HepG2 (cell line): ENCODE results near the gene AGAP3. TPM values are rescaled to one million over a fixed set of nuclear protein-coding genes. Genes with fewer than 3 reads are reported as not detected.

Source experiments
- ATAC-seq: fragments of 200-7000 bp; cut with Tn5 transposase; 3 replicates; pipeline ENCODE4 v1.9.1; 2020; ENCODE audit warnings: mild to moderate bottlenecking, moderate library complexity
- BruUV-seq: library from RNA; stranded (reverse); fragments of 400-500 nt; replicated peaks from 2 replicates; lab custom pipeline; 2021; lab: Mats Ljungman, UMichigan
- CTCF ChIA-PET: fragments of 300-600 bp; formaldehyde crosslinking; extraction: SDS; loops from one replicate; lab custom pipeline; 2021; ENCODE audit warnings: low total read pairs, inconsistent platforms, low intra/inter-chr PET ratio; lab: Yijun Ruan, JAX
- POLR2A ChIA-PET: fragments of 350-600 bp; sonication (Branson Sonifier 250); formaldehyde crosslinking; loops from one replicate; lab custom pipeline; 2020; ENCODE audit warnings: antibody characterized with exemption, inconsistent platforms; lab: Yijun Ruan, JAX
- DNase-seq: peaks from one replicate; pipeline ENCODE4 v3.0.0-alpha.2; 2015; ENCODE audit warnings: low spot score
- FAIRE-seq: peaks from 3 replicates; lab custom pipeline; 2011; peaks lifted over from hg19 to GRCh38; lab: Jason Lieb, UNC
- H2AFZ ChIP-seq: one replicate; pipeline ENCODE4 v1.6.1; 2011; ENCODE audit warnings: low read length, inconsistent platforms
- H3K27ac ChIP-seq: fragments of 300-600 bp; 3 replicates; pipeline ENCODE4 v1.8.0; 2011; ENCODE audit warnings: mixed run types, mild to moderate bottlenecking, mixed read lengths, low read length, inconsistent platforms; ENCODE audit not compliant: insufficient read depth; ENCODE audit errors: extremely low read length
- H3K27me3 ChIP-seq, 2 experiments: fragments of 200-600 bp in 1 of 2; 2 replicates in 1 of 2; 3 replicates in 1 of 2; pipeline versions ENCODE4 v1.6.0 to v1.8.0; 2011; ENCODE audit warnings: low read length in 2 of 2, mild to moderate bottlenecking in 2 of 2, moderate library complexity in 2 of 2, inconsistent platforms in 1 of 2; ENCODE audit not compliant: insufficient read depth in 2 of 2, control insufficient read depth in 1 of 2
- H3K36me3 ChIP-seq, 2 experiments: fragments of 200-600 bp in 1 of 2; replicated peaks in 1 of 2; 2 replicates in 1 of 2; 3 replicates in 1 of 2; pipeline versions ENCODE4 v1.5.1 to v1.8.0; 2011; ENCODE audit warnings: low read length in 2 of 2, inconsistent platforms in 1 of 2; ENCODE audit not compliant: insufficient read depth in 2 of 2, control insufficient read depth in 1 of 2
- H3K4me1 ChIP-seq: 2 replicates; pipeline ENCODE4 v1.5.1; 2012; ENCODE audit warnings: low read length, inconsistent platforms; ENCODE audit not compliant: insufficient read depth
- H3K4me2 ChIP-seq: 2 replicates; pipeline ENCODE4 v1.6.0; 2011; ENCODE audit warnings: low read depth, low read length, inconsistent platforms
- H3K4me3 ChIP-seq, 3 experiments: fragments of 200-600 bp in 1 of 3; sonication (generic), shearing (Covaris generic) in 1 of 3; replicated peaks in 1 of 3; 2 replicates each; pipeline ENCODE4 v1.5.1; 2011 to 2016; ENCODE audit warnings: low read length in 3 of 3, inconsistent platforms in 2 of 3, low read depth in 2 of 3, mild to moderate bottlenecking in 2 of 3, control low read depth in 1 of 3, mixed read lengths in 1 of 3; ENCODE audit not compliant: insufficient read depth in 1 of 3
- H3K79me2 ChIP-seq: one replicate; pipeline ENCODE4 v1.6.1; 2011; ENCODE audit warnings: low read length, inconsistent platforms; ENCODE audit not compliant: insufficient read depth
- H3K9ac ChIP-seq: 2 replicates; pipeline ENCODE4 v1.6.0; 2011; ENCODE audit warnings: mild to moderate bottlenecking, low read depth, low read length, inconsistent platforms; ENCODE audit not compliant: insufficient read depth
- H3K9me3 ChIP-seq: 2 replicates; pipeline ENCODE4 v1.5.1; 2012; ENCODE audit warnings: mild to moderate bottlenecking, low read length
- H4K20me1 ChIP-seq: 2 replicates; pipeline ENCODE4 v1.6.0; 2011; ENCODE audit warnings: inconsistent platforms, mild to moderate bottlenecking, low read length, moderate library complexity; ENCODE audit not compliant: insufficient read depth
- CHD2 ChIP-seq: IDR thresholded peaks from 2 replicates; pipeline ENCODE4 v1.6.1; 2011; ENCODE audit warnings: low read depth, low read length, improper control_type of control experiment
- GATA4 ChIP-seq: sonication (generic); IDR thresholded peaks from 2 replicates; pipeline ENCODE4 v1.6.1; 2016; ENCODE audit warnings: antibody characterized with exemption, low read depth, borderline replicate concordance
- HDAC1 ChIP-seq: sonication (generic); formaldehyde crosslinking; IDR thresholded peaks from 2 replicates; pipeline ENCODE4 v1.5.1; 2020; ENCODE audit warnings: mild to moderate bottlenecking, missing genetic modification reagents
- KAT8 ChIP-seq: IDR thresholded peaks from 2 replicates; pipeline ENCODE4 v1.6.1; 2016; ENCODE audit warnings: missing genetic modification reagents, missing compliant biosample characterization
- KMT2A ChIP-seq: sonication (generic); formaldehyde crosslinking; IDR thresholded peaks from 2 replicates; pipeline ENCODE4 v1.4.0; 2020; ENCODE audit warnings: missing genetic modification reagents
- MIXL1 ChIP-seq: IDR thresholded peaks from 2 replicates; pipeline ENCODE4 v1.6.1; 2016
- NCOR1 ChIP-seq: fragments of 200-600 bp; sonication (generic); IDR thresholded peaks from 2 replicates; pipeline ENCODE4 v1.7.0; 2017; ENCODE audit warnings: antibody characterized with exemption, low read length, borderline replicate concordance
- RARA ChIP-seq: IDR thresholded peaks from 2 replicates; pipeline ENCODE4 v1.6.1; 2016; ENCODE audit warnings: missing genetic modification reagents, missing compliant biosample characterization
- SUZ12 ChIP-seq: fragments of 150-350 bp; IDR thresholded peaks from 2 replicates; pipeline ENCODE4 v1.6.1; 2014; ENCODE audit warnings: low read depth, low read length
- ZBTB7A ChIP-seq: sonication (generic); formaldehyde crosslinking; IDR thresholded peaks from 2 replicates; pipeline ENCODE4 v1.8.0; 2022; ENCODE audit warnings: mild to moderate bottlenecking, missing genetic modification reagents
- ZMYM4 ChIP-seq: sonication (generic); formaldehyde crosslinking; IDR thresholded peaks from 2 replicates; pipeline ENCODE4 v1.8.1; 2023; ENCODE audit warnings: mild to moderate bottlenecking, missing genetic modification reagents
- ZNF326 ChIP-seq: sonication (generic); formaldehyde crosslinking; IDR thresholded peaks from 2 replicates; pipeline ENCODE4 v1.4.0; 2020; ENCODE audit warnings: missing genetic modification reagents, borderline replicate concordance
- ZNF337 ChIP-seq: sonication (generic); formaldehyde crosslinking; IDR thresholded peaks from 2 replicates; pipeline ENCODE4 v1.5.1; 2020; ENCODE audit warnings: missing genetic modification reagents, low read depth, mild to moderate bottlenecking, borderline replicate concordance
- ZNF589 ChIP-seq: sonication (generic); formaldehyde crosslinking; conservative IDR thresholded peaks from 2 replicates; pipeline ENCODE4 v1.8.0; 2022; ENCODE audit warnings: mild to moderate bottlenecking, moderate library complexity, missing genetic modification reagents
- ZNF709 ChIP-seq: sonication (generic); formaldehyde crosslinking; IDR thresholded peaks from 2 replicates; pipeline ENCODE4 v1.5.0; 2020; ENCODE audit warnings: mild to moderate bottlenecking, missing genetic modification reagents
- ZSCAN20 ChIP-seq: sonication (generic); formaldehyde crosslinking; IDR thresholded peaks from 2 replicates; pipeline ENCODE4 v1.4.0; 2020; ENCODE audit warnings: missing genetic modification reagents, mild to moderate bottlenecking, borderline replicate concordance
- WGBS: methylation state at CpG from one replicate; pipeline ENCODE4 v1.1.6; 2017; ENCODE audit warnings: low lambda C conversion rate; 5-methylcytosine and 5-hydroxymethylcytosine counted together
- in situ Hi-C: cut with HindIII; loops from 2 replicates; pipeline ENCODE4 v1.10.0; 2017; ENCODE audit warnings: low pct_unique_long_range_greater_than_20kb; ENCODE audit not compliant: extremely low pct_ligation_motif_present
- intact Hi-C: fragments of 100-400 bp; cut with micrococcal nuclease; formaldehyde crosslinking; loops from one replicate; pipeline ENCODE4 v1.10.0; 2022; ENCODE audit not compliant: unreplicated experiment
- polyA plus RNA-seq, 8 experiments: library from polyadenylated mRNA; depleted of rRNA in 3 of 8; stranded (reverse) in 7 of 8; unstranded in 1 of 8; fragments of >200 nt; fragmentation: Illumina TruSeq in 4 of 8; extraction: Trizol in 4 of 8; gene quantifications; 2 replicates each; pipeline versions ENCODE4 v1.2.1 to v1.2.3, GENCODE V29; 2011 to 2016; ENCODE audit warnings: low read depth in 4 of 8, missing spikeins in 1 of 8, mixed read lengths in 1 of 8; ENCODE audit not compliant: insufficient read depth in 1 of 8
- total RNA-seq, 5 experiments: library from RNA; depleted of rRNA; stranded (reverse); fragments of >200 nt; fragmentation: Illumina TruSeq; extraction: Trizol; gene quantifications; 2 replicates each; pipeline ENCODE4 v1.2.3, GENCODE V29; 2016; ENCODE audit warnings: low read depth in 1 of 5
- TF ChIP-seq, protein P1 (sequence below): sonication (generic); formaldehyde crosslinking; IDR thresholded peaks from 2 replicates; pipeline ENCODE4 v1.5.0; 2020; ENCODE audit warnings: missing genetic modification reagents
- TF ChIP-seq, protein P2 (sequence below): sonication (generic); formaldehyde crosslinking; IDR thresholded peaks from 2 replicates; pipeline ENCODE4 v1.8.1; 2022; ENCODE audit warnings: low read depth, mild to moderate bottlenecking, missing genetic modification reagents

AGAP3 gene
- total and polyA plus RNA-seq, 2 of the 13 experiments (the other 11 are each of a cell fraction or from before 2014, with no cell fraction given) = 31.3 to 61.4 TPM

DNA sequence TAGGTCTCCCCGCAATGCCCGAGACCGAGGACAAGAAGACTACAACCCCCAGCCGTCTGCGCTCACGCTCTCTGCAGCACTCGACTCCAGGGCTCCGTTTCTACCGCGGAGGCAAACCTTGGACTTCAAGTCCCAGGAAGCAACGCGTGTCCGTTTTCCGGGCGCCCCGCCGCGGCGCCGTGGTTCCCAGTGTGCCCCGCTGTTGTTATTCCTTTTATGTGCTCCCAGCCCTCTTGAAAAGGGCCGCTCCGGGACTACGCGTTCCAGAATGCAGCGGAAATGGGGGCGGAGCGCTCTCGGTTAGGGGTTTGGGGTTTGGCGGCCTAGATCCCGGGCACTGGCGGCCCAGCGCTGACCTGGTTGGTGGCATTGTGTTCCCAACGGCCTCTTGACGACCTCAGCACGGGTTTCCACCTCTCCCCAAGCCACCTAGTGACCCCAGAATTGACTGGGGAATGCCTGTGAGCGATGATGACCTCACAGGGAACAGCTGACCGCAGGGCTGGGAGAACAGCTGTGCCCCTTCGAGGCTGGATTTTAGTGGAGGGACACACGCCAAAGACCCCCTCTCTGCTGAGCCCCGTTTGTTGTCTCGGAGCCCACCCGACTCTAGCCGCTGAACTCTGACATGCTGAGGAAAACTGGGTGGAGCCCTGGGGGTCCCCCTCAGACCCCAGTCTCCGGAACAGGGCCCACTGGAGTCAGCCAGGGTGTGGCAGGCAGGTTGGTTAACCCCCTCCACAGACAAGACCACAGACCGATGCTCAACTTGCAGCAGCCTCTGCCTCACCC is 28.1 kb upstream of the AGAP3 start (continued):
- TF ChIP-seq GATA4 (0 out of 2 replicates have a peak, but pooled peaks have one; percentile 21), ZNF337 (CRISPR knock-in tag) (no peak), SUZ12 (peak; percentile 92), NCOR1 (peak; percentile 56; the same call in 1 of the 2 replicates), KMT2A (CRISPR knock-in tag) (no peak; the same call in 1 of the 2 replicates), ZNF709 (CRISPR knock-in tag) (0 out of 2 replicates have a peak, but pooled peaks have one; percentile 23), ZSCAN20 (peak; percentile 45; the same call in 1 of the 2 replicates), CHD2 (no peak), KAT8 (peak; percentile 79)

DNA sequence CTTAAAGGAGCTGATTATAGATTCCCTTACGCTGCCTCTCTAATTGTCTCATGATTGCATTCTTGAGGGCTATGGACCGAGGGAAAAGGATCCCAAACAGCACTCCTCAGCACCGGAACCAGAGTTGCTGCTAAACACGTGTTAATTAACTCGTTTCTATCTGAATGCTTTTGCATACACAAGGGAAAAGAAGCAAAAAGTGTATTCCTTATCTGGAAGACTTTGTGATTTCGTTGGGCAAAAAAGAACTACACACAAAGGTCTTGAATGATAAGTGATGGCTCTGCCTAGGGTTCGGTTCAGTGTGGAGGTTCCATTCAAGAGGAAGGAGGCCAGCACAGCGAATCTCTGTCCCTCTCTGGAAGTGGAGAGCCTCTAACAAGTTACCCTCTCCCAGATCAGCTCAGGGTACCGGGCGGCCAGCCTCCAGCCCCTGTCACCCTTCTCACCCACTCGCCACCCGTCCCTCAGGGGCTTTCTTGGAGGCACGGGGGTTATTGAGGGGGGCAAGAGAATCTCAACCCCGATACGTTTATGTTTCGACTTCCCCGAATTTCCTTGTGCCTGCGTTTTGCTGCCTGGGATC is 27.4 kb upstream of the AGAP3 start:
- H3K4me2 ChIP-seq = peak overlapping the region; percentile 98
- H3K9me3 ChIP-seq = no peaks in the 10 kb centered on the region
- H3K4me3 ChIP-seq = peak overlapping the region; percentile 69 to 92 (median 90)
- H3K27me3 ChIP-seq = no peaks in the 10 kb centered on the region; a peak in 1 of 5 replicates
- BruUV-seq = no TSS peak
- ATAC-seq = no peak
- no peak for DNase-seq
- peaks cover 49% of the 10 kb centered on the region for H3K4me1 ChIP-seq
- H3K27ac ChIP-seq = peak overlapping the region; percentile 86
- peak; percentile 54 for FAIRE-seq
- peaks cover 16% of the 10 kb centered on the region for H3K79me2 ChIP-seq
- in situ Hi-C loops = no loop called here
- intact Hi-C loops = loop anchor here (1.0 to 2.0 kb wide), 3 partner anchors 28 to 52 kb away; partner anchors contain the start of genes ABCB8 and AGAP3
- under 1% methylated on average over 10 of the region's 18 CpGs for WGBS
- no peak overlapping the region for H2AFZ ChIP-seq
- 0 out of 5 replicates have a peak, but pooled peaks cover 0 to under 1% of the 10 kb centered on the region in 2 experiments for H3K36me3 ChIP-seq
- ChIA-PET CTCF (no interaction called here), POLR2A (interaction anchor here (0.8 to 2.0 kb wide), 5 partner anchors 18 to 31 kb away, joined by 3 to 8 read pairs (median 5); partner anchors contain the start of genes ABCB8, AGAP3, FASTK and TMUB1)
- H3K9ac ChIP-seq = peak overlapping the region; percentile 87
- H4K20me1 ChIP-seq = peaks cover 4% of the 10 kb centered on the region; the same call in 1 of the 2 replicates
- TF ChIP-seq, protein P1, sequence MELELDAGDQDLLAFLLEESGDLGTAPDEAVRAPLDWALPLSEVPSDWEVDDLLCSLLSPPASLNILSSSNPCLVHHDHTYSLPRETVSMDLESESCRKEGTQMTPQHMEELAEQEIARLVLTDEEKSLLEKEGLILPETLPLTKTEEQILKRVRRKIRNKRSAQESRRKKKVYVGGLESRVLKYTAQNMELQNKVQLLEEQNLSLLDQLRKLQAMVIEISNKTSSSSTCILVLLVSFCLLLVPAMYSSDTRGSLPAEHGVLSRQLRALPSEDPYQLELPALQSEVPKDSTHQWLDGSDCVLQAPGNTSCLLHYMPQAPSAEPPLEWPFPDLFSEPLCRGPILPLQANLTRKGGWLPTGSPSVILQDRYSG (CRISPR knock-in tag) = no peak
- TF ChIP-seq ZNF589 (CRISPR knock-in tag) = 0 out of 2 replicates have a peak, but pooled peaks have one; percentile 7
- TF ChIP-seq ZBTB7A (CRISPR knock-in tag) = 0 out of 2 replicates have a peak, but pooled peaks have one; percentile 12
- no peak for TF ChIP-seq ZNF326
- TF ChIP-seq RARA (CRISPR knock-in tag) = no peak
- TF ChIP-seq MIXL1 (CRISPR knock-in tag) = 0 out of 2 replicates have a peak, but pooled peaks have one; percentile 7
- TF ChIP-seq, protein P2, sequence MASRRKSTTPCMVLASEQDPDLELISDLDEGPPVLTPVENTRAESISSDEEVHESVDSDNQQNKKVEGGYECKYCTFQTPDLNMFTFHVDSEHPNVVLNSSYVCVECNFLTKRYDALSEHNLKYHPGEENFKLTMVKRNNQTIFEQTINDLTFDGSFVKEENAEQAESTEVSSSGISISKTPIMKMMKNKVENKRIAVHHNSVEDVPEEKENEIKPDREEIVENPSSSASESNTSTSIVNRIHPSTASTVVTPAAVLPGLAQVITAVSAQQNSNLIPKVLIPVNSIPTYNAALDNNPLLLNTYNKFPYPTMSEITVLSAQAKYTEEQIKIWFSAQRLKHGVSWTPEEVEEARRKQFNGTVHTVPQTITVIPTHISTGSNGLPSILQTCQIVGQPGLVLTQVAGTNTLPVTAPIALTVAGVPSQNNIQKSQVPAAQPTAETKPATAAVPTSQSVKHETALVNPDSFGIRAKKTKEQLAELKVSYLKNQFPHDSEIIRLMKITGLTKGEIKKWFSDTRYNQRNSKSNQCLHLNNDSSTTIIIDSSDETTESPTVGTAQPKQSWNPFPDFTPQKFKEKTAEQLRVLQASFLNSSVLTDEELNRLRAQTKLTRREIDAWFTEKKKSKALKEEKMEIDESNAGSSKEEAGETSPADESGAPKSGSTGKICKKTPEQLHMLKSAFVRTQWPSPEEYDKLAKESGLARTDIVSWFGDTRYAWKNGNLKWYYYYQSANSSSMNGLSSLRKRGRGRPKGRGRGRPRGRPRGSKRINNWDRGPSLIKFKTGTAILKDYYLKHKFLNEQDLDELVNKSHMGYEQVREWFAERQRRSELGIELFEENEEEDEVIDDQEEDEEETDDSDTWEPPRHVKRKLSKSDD (CRISPR knock-in tag) = 0 out of 2 replicates have a peak, but pooled peaks have one; percentile 35
- no peak for TF ChIP-seq ZMYM4 (CRISPR knock-in tag)
- no peak; the same call in 1 of the 2 replicates for TF ChIP-seq HDAC1 (CRISPR knock-in tag)
